Activated CD8-positive, alpha-beta memory T cell treated with anti-CD3 and anti-CD28 coated beads for 24 hours (primary cell): Measurements from ENCODE around the gene LY6G5B.

Experiments used
- DNase-seq: peaks from one replicate; pipeline ENCODE4 v3.0.0-alpha.2; 2020

LY6G5B gene, protein sequence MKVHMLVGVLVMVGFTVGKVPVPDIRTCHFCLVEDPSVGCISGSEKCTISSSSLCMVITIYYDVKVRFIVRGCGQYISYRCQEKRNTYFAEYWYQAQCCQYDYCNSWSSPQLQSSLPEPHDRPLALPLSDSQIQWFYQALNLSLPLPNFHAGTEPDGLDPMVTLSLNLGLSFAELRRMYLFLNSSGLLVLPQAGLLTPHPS

DNA sequence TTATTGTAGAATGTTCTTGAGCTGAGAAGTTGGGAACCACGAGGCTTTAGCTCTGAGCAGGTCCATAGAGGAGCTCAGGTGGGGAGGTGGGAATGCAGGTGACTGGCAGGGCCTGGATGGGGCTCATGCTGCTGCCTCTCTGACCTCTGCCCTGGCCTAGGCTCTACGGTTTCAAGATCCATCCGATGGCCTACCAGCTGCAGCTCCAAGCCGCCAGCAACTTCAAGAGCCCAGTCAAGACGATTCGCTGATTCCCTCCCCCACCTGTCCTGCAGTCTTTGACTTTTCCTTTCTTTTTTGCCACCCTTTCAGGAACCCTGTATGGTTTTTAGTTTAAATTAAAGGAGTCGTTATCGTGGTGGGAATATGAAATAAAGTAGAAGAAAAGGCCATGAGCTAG lies at the start of gene LY6G5B:
Gene LY6G5B, plus strand, starts transcription at position 301 of the 400 bp plus-strand sequence. CDS start 975 bp downstream, outside the sequence.
- DNase-seq: no peak

DNA sequence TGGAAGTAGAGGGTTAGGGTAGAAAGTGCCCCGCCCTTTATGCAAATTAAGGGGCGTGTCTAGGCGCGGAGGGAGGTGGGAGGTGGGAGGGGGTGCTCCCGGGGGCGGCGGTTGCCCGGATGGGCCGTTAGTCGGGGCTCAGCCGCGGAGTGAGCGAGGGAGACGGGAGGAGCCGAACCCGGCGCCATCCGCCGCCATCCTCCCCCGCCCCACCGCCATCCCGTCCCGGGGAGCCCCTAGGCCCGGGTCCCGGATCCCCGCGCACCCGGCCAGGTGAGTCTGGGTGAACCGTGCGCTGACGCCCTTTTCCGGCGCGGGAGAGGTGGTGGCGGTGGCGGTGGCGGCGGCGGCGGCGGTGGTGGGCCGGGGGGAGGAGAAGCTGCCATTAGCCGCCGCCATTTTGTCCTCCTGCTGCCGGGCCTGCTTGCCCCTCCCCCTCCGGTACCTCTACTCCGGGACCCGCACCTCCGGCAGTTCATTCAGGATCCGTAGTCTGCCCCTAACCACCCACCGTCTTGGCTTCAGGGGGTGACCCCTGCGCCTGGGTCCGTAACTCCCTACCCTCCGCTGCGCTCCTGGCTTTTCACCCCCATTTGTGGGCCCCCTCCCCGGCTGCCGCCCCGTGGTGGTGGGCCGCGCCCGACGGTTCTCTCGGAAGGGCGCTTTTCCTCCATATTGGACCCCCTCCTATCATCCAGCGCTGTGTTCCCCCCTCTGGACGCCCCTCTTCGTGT lies 49.0 kb upstream of the LY6G5B start, which contains the start of gene PRRC2A:
Gene PRRC2A, plus strand, starts transcription at position 130 of the 734 bp plus-strand sequence. CDS start 2,075 bp downstream, outside the sequence.
- no peak for DNase-seq

DNA sequence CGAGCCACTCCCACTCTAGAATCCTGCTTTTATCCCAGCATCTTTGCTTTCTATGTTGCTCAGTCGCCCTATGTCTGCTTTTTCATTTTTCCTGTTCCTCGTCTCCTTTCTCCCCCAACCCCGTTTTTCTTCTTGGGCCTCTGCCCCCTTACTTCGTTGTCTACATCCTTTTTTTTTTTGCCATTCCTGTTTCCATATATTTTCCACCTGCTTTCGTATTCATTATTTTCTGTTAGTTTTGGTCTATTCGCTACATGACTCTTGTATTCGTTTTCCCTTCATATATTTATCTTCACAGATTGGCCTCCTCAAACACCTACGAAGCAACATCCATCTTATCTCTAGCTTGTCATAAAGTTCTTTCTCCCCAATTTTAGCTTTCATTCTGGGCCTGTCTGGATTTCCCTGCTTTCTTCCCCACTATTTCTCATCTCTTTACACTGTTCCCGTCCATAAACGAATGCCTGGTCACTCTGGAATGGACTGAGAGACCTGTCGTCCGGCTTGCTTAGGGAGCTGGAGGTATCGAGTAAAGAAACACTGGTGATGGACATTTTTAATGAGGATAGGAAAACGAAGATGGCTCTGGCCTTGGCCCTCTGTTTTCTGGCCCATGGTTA lies 48.3 kb upstream of the LY6G5B start:
- DNase-seq: no peak

- DNase-seq: no peak
Observed at GRCh38 chr6:31621991-31622390, 47.8 kb upstream of the LY6G5B start.

- no peak for DNase-seq
Observed at GRCh38 chr6:31622684-31623091, 47.1 kb upstream of the LY6G5B start.

DNA sequence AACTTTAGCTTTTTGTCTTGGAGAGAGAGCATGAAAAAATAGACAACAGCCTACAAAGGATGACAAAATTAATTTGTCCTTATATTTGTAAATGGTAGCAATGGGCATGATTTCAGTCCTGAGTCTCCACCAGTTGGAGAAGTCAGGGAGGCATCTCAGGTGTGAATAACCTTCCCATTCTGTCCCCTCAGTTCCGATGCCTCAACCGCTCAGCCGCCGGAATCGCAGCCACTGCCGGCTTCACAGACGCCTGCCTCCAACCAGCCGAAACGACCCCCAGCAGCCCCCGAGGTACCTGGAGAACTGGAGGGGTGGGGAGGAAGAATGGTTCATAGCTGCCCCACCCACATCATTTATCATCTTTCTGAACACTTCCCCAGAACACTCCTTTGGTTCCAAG lies 45.7 kb upstream of the LY6G5B start:
- DNase-seq: no peak

DNA sequence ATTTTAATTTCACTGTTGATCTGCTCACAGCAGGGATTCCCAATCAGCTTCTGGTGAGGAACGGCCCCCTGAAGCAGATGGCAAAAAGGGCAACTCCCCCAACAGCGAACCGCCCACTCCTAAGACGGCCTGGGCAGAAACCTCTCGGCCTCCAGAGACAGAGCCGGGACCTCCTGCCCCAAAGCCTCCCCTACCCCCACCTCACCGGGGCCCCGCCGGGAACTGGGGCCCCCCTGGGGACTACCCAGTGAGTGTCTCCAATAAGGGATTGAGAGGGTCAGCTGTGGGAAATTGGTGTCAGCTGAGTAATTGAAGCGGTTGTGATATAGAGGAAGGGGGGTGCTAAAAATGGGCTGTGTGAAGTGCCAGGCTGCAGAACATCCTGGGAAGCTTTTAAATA lies 42.8 kb upstream of the LY6G5B start:
- no peak for DNase-seq

DNA sequence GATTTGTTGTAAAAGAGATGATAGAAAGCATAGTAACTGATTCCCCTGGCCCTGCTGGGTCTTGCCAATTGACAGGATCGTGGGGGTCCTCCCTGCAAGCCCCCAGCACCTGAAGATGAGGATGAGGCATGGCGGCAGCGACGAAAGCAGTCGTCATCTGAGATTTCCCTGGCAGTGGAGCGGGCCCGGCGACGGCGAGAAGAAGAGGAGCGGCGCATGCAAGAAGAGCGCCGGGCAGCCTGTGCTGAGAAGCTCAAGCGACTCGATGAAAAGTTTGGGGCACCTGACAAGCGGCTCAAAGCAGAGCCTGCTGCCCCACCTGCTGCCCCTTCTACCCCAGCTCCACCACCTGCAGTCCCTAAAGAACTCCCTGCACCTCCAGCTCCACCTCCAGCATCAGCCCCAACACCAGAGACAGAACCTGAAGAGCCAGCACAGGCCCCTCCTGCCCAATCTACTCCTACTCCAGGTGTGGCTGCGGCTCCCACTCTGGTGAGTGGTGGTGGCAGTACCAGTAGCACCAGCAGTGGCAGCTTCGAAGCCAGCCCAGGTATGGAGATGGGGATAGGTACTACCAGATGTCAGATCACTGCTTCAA lies 42.0 kb upstream of the LY6G5B start:
- DNase-seq: no peak

- no peak for DNase-seq
Observed at GRCh38 chr6:31629014-31629413, 40.8 kb upstream of the LY6G5B start.

GRCh38 chr6:31630177-31630934 lies 39.4 kb upstream of the LY6G5B start:
- DNase-seq: no peak

GRCh38 chr6:31631209-31631608 lies 38.6 kb upstream of the LY6G5B start:
- no peak for DNase-seq

DNA sequence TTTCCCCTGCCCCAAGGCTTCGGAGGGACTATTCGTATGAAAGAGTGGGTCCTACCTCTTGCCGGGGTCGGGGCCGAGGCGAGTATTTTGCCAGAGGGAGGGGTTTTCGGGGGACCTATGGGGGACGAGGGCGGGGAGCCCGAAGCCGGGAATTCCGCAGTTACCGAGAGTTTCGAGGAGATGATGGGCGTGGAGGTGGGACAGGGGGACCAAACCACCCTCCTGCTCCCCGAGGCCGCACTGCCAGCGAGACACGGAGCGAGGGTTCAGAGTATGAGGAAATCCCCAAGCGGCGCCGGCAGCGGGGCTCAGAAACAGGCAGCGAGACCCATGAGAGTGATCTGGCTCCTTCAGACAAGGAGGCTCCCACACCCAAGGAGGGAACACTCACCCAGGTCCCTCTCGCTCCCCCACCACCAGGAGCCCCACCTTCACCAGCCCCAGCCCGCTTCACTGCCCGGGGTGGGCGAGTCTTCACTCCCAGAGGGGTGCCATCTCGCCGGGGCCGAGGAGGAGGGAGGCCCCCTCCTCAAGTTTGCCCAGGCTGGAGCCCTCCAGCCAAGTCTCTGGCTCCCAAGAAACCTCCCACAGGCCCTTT lies 38.0 kb upstream of the LY6G5B start:
- DNase-seq: no peak

DNA sequence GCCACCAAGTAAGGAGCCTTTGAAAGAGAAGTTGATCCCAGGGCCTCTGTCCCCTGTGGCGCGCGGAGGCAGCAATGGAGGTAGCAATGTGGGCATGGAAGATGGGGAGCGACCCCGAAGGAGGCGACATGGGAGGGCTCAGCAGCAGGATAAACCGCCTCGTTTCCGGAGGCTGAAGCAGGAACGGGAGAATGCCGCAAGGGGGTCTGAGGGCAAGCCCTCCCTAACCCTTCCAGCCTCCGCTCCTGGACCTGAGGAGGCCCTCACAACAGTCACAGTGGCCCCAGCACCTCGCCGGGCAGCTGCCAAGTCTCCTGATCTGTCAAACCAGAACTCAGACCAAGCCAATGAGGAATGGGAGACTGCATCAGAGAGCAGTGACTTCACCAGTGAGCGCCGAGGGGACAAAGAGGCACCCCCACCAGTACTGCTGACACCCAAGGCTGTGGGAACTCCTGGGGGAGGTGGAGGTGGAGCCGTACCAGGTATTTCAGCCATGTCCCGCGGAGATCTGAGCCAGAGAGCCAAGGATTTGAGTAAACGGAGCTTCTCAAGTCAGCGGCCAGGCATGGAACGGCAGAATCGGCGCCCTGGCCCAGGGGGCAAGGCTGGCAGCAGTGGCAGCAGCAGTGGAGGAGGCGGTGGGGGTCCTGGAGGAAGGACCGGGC lies 37.4 kb upstream of the LY6G5B start:
- no peak for DNase-seq

GRCh38 chr6:31633447-31633846 lies 36.3 kb upstream of the LY6G5B start:
- no peak for DNase-seq

DNA sequence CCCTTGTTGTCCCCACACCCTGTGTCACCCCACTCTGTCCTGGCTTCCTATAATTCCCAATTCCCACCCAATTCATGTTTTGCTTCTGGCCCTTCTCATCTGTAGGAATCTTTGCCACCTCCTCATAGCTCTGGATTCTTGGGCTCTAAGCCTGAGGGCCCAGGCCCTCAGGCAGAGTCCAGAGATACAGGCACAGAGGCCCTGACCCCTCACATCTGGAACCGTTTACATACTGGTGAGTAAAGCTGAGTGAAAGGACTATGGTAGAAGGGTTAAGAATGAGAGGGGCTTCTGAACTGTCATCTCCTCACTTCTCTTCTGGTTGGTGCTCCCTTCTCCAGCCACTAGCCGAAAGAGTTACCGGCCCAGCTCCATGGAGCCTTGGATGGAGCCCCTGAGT lies 35.6 kb upstream of the LY6G5B start:
- no peak for DNase-seq

- DNase-seq: no peak
Observed at GRCh38 chr6:31634969-31635575, 34.7 kb upstream of the LY6G5B start.

DNA sequence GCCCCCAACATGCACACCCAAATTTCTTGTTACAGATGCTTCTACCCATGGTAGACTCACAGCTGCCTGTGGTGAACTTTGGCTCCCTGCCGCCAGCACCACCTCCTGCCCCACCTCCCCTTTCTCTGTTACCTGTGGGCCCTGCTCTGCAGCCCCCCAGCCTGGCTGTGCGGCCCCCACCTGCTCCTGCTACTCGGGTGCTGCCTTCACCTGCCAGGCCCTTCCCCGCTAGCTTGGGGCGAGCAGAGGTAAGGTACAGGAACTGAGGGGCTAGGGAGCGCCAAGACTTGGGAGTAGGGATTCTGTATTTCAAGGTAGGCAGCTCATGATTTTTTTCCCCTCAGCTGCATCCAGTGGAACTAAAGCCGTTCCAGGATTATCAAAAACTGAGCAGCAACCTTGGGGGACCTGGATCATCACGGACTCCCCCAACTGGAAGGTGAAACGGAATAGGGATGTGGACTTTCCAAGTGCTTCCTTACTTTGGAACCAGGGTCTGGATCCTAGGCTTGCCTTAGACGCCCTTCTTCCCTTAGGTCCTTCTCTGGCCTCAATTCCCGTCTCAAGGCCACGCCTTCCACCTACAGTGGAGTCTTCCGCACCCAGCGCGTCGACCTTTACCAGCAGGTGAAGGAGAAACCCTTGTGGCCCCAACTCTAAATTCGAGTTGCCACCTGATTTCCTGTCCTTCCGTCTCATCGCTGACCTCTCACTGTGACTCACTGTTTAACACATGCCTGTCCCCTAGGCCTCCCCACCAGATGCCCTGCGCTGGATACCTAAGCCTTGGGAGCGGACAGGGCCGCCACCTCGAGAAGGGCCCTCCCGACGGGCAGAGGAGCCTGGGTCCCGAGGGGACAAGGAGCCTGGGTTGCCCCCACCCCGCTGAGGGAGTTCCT lies 32.8 kb upstream of the LY6G5B start:
- no peak for DNase-seq

DNA sequence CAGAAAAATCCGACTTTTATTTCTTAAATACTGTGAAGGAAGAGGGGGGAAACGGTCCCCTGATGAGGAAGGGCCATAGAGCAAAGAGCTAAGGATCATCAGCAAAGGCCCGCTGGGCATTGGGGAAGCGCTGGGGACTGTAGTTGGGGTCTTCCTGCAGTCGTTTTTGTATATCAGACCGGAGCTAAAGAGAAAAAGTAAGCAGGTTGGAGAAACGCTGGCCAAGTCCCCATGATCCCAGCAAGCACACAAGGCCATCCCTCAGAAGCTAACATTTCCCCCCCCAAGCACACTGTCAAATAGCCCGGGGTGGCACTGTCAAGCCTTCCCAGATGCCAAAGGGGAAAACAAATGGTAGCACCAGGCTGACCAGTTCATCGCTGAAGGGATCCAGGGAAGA lies 30.7 kb upstream of the LY6G5B start:
- no peak for DNase-seq

DNA sequence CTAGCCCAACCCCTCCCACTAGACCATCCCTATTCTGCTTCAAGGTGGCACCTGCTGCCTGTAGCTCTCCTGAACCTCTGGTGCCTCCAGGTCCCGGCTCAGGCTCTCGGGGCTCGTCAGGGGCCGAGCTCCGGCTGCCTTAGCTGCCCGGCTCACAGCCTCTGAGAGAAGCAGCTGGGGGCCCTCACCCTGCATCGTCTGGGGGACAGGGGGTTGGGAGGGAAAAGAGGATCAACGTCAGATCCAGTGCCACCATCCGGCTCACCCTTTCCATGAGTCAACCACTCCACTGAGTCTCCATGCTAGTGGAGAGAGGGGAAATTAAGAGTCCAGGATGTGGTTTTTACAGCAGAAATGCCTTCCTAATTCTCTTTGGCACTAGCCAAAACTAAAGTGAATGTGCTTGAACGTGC lies 30.3 kb upstream of the LY6G5B start:
- no peak for DNase-seq

DNA sequence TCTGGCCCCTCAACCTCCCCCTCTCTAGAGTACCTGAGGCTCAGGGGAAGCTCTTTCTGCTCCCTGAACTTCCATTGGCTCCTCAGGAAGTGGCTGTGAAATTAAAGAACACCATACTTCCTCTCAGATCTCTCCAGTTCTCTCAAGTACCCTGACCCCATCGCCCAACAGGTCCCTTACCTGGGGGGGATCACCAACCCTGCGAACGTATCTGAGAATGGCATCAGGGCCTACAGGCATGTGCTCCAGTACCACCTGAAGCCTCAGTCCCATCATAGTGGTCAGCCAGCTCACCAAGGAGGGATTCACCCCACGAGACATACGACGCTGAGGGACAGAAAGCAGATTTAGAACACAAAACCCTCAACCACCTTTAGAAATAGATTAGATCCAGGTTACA lies 29.2 kb upstream of the LY6G5B start:
- no peak for DNase-seq
